ENCODE measurements around the gene ACSL3.

Gene ACSL3

DNA sequence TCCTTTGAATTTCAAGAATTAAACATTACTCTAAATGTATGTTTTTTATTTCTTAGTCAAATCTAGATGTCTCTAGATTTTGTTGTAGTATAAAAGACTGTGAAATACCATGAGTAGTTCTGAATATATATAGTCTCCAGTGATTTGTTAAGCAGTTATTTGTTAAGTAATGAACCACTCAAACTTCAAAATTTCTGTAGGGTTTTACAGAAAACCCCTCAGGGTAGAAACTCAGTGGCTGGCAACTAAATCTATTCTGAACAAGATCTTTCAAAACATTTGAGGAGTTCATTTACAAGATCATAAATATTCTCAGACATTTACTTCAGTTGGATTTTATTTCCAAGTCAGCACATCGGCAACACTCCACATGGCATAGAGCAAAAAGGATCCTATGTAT, 35.8 kb upstream of the ACSL3 start (continued):
- TF ChIP-seq, protein P1, sequence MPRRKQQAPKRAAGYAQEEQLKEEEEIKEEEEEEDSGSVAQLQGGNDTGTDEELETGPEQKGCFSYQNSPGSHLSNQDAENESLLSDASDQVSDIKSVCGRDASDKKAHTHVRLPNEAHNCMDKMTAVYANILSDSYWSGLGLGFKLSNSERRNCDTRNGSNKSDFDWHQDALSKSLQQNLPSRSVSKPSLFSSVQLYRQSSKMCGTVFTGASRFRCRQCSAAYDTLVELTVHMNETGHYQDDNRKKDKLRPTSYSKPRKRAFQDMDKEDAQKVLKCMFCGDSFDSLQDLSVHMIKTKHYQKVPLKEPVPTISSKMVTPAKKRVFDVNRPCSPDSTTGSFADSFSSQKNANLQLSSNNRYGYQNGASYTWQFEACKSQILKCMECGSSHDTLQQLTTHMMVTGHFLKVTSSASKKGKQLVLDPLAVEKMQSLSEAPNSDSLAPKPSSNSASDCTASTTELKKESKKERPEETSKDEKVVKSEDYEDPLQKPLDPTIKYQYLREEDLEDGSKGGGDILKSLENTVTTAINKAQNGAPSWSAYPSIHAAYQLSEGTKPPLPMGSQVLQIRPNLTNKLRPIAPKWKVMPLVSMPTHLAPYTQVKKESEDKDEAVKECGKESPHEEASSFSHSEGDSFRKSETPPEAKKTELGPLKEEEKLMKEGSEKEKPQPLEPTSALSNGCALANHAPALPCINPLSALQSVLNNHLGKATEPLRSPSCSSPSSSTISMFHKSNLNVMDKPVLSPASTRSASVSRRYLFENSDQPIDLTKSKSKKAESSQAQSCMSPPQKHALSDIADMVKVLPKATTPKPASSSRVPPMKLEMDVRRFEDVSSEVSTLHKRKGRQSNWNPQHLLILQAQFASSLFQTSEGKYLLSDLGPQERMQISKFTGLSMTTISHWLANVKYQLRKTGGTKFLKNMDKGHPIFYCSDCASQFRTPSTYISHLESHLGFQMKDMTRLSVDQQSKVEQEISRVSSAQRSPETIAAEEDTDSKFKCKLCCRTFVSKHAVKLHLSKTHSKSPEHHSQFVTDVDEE (CRISPR knock-in tag; IDR thresholded peaks at IDR 0.05) = no peak
- TF ChIP-seq TCF4 (CRISPR knock-in tag; IDR thresholded peaks at IDR 0.05; ENCODE audit: borderline replicate concordance) = no peak

DNA sequence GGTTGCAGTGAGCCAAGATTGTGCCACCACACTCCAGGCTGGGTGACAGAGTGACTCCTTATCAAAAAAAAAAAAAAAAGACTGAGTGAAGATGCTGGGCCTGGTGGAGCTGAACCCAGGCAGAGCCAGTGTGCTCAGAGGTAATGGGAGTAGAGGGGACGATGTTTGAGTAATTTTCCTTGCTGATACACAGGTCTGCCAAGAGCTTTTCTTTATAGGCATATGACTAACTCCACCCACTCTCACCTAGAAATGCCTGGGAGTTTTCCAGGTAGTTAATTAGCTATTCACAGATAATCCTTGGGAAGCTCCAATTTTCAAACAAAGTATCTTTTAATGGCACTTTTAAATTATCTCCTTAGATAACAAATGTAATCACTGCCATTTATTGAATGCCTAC, 33.4 kb upstream of the ACSL3 start:
- no peak for ATAC-seq
- TF ChIP-seq ARNTL (CRISPR knock-in tag; IDR thresholded peaks at IDR 0.05; ENCODE audit: borderline replicate concordance, low read depth) = no peak
- no peak for TF ChIP-seq ZFP30 (CRISPR knock-in tag; IDR thresholded peaks at IDR 0.05)
- TF ChIP-seq TCF4 (CRISPR knock-in tag; IDR thresholded peaks at IDR 0.05; ENCODE audit: borderline replicate concordance) = no peak
- no peak for TF ChIP-seq TOX (CRISPR knock-in tag; IDR thresholded peaks at IDR 0.05; ENCODE audit: borderline replicate concordance)
- TF ChIP-seq, protein P2, sequence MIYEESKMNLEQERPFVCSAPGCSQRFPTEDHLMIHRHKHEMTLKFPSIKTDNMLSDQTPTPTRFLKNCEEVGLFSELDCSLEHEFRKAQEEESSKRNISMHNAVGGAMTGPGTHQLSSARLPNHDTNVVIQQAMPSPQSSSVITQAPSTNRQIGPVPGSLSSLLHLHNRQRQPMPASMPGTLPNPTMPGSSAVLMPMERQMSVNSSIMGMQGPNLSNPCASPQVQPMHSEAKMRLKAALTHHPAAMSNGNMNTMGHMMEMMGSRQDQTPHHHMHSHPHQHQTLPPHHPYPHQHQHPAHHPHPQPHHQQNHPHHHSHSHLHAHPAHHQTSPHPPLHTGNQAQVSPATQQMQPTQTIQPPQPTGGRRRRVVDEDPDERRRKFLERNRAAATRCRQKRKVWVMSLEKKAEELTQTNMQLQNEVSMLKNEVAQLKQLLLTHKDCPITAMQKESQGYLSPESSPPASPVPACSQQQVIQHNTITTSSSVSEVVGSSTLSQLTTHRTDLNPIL (CRISPR knock-in tag; IDR thresholded peaks at IDR 0.05; ENCODE audit: low read depth) = no peak
- TF ChIP-seq ZNF70 (CRISPR knock-in tag; IDR thresholded peaks at IDR 0.05) = no peak
- TF ChIP-seq ESRRG (CRISPR knock-in tag; IDR thresholded peaks at IDR 0.05) = no peak
- no peak for TF ChIP-seq ZNF565 (CRISPR knock-in tag; conservative IDR thresholded peaks at IDR 0.05; ENCODE audit: low read depth)
- no peak for TF ChIP-seq PPARA (CRISPR knock-in tag; IDR thresholded peaks at IDR 0.05; ENCODE audit: borderline replicate concordance)
- TF ChIP-seq ZNF8 (CRISPR knock-in tag; IDR thresholded peaks at IDR 0.05) = no peak
- TF ChIP-seq, protein P3, sequence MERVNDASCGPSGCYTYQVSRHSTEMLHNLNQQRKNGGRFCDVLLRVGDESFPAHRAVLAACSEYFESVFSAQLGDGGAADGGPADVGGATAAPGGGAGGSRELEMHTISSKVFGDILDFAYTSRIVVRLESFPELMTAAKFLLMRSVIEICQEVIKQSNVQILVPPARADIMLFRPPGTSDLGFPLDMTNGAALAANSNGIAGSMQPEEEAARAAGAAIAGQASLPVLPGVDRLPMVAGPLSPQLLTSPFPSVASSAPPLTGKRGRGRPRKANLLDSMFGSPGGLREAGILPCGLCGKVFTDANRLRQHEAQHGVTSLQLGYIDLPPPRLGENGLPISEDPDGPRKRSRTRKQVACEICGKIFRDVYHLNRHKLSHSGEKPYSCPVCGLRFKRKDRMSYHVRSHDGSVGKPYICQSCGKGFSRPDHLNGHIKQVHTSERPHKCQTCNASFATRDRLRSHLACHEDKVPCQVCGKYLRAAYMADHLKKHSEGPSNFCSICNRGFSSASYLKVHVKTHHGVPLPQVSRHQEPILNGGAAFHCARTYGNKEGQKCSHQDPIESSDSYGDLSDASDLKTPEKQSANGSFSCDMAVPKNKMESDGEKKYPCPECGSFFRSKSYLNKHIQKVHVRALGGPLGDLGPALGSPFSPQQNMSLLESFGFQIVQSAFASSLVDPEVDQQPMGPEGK (CRISPR knock-in tag; IDR thresholded peaks at IDR 0.05; ENCODE audit: borderline replicate concordance) = no peak
- TF ChIP-seq, protein P4, sequence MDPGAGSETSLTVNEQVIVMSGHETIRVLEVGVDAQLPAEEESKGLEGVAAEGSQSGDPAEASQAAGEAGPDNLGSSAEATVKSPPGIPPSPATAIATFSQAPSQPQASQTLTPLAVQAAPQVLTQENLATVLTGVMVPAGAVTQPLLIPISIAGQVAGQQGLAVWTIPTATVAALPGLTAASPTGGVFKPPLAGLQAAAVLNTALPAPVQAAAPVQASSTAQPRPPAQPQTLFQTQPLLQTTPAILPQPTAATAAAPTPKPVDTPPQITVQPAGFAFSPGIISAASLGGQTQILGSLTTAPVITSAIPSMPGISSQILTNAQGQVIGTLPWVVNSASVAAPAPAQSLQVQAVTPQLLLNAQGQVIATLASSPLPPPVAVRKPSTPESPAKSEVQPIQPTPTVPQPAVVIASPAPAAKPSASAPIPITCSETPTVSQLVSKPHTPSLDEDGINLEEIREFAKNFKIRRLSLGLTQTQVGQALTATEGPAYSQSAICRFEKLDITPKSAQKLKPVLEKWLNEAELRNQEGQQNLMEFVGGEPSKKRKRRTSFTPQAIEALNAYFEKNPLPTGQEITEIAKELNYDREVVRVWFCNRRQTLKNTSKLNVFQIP (CRISPR knock-in tag; IDR thresholded peaks at IDR 0.05; ENCODE audit: borderline replicate concordance, low read depth) = no peak
- no peak for TF ChIP-seq ZFP3 (CRISPR knock-in tag; IDR thresholded peaks at IDR 0.05)
- TF ChIP-seq ISL1 (CRISPR knock-in tag; IDR thresholded peaks at IDR 0.05) = no peak
- TF ChIP-seq RARB (CRISPR knock-in tag; IDR thresholded peaks at IDR 0.05) = no peak
- TF ChIP-seq SNAI2 (CRISPR knock-in tag; IDR thresholded peaks at IDR 0.05) = no peak
- no peak for TF ChIP-seq GLIS3 (CRISPR knock-in tag; IDR thresholded peaks at IDR 0.05)
- TF ChIP-seq, protein P5, sequence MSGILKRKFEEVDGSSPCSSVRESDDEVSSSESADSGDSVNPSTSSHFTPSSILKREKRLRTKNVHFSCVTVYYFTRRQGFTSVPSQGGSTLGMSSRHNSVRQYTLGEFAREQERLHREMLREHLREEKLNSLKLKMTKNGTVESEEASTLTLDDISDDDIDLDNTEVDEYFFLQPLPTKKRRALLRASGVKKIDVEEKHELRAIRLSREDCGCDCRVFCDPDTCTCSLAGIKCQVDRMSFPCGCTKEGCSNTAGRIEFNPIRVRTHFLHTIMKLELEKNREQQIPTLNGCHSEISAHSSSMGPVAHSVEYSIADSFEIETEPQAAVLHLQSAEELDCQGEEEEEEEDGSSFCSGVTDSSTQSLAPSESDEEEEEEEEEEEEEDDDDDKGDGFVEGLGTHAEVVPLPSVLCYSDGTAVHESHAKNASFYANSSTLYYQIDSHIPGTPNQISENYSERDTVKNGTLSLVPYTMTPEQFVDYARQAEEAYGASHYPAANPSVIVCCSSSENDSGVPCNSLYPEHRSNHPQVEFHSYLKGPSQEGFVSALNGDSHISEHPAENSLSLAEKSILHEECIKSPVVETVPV (CRISPR knock-in tag; IDR thresholded peaks at IDR 0.05) = no peak

DNA sequence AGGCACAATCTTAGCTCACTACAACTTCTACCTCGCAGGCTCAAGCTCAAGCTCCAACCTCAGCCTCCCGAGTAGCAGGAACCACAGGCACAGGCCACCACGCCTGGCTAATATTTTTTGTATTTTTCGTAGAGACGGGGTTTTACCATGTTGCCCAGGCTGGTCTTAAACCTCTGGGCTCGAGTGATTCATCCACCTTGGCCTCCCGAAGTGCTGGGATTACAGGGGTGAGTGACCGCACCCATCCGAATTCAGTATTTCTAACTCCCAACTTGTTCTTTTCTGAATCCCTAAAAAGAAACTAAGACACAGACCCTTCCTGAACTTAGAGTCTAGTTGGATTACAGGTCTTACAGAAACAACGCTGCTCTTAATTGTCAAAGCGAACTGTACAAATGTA, 32.3 kb upstream of the ACSL3 start:
- ATAC-seq = no peak
- TF ChIP-seq ARNTL (CRISPR knock-in tag; IDR thresholded peaks at IDR 0.05; ENCODE audit: borderline replicate concordance, low read depth) = no peak
- TF ChIP-seq GLIS3 (CRISPR knock-in tag; IDR thresholded peaks at IDR 0.05) = no peak
- TF ChIP-seq ISL1 (CRISPR knock-in tag; IDR thresholded peaks at IDR 0.05) = no peak
- TF ChIP-seq RARB (CRISPR knock-in tag; IDR thresholded peaks at IDR 0.05) = no peak
- no peak for TF ChIP-seq ZFP3 (CRISPR knock-in tag; IDR thresholded peaks at IDR 0.05)
- TF ChIP-seq PPARA (CRISPR knock-in tag; IDR thresholded peaks at IDR 0.05; ENCODE audit: borderline replicate concordance) = no peak
- TF ChIP-seq ZC3H10 (CRISPR knock-in tag; IDR thresholded peaks at IDR 0.05) = no peak
- TF ChIP-seq, protein P2 (CRISPR knock-in tag; IDR thresholded peaks at IDR 0.05; ENCODE audit: low read depth) = no peak
- TF ChIP-seq BACH2 (CRISPR knock-in tag; IDR thresholded peaks at IDR 0.05; ENCODE audit: borderline replicate concordance) = no peak
- TF ChIP-seq SNAI2 (CRISPR knock-in tag; IDR thresholded peaks at IDR 0.05) = no peak
- no peak for TF ChIP-seq ZNF70 (CRISPR knock-in tag; IDR thresholded peaks at IDR 0.05)

Data from SK-N-SH treated with all-trans-retinoic acid at 6 μM for 48 hours (cell line).